Posterior vena cava (tissue), 2 donors: Measurements from ENCODE around the gene TRAPPC2. TPM values are rescaled to one million over a fixed set of nuclear protein-coding genes. Genes with fewer than 3 reads are reported as not detected.

Experiments
- DNase-seq: peaks from one replicate; pipeline ENCODE4 v3.0.0-alpha.2; 2020; ENCODE audit warnings: low spot score
- intact Hi-C, 2 donors: fragments of 100-400 bp; cut with DNase I; formaldehyde crosslinking; loops; one replicate each; pipeline versions ENCODE4 v1.14.1 to v1.14.2; 2022 to 2023
- total RNA-seq, 2 donors: library from RNA; stranded (reverse); fragmentation: NEBNext Ultra II Directional; extraction: Animal tissue kit (Norgen Biotek cat#: 25700); gene quantifications; one replicate each; pipeline ENCODE4 v1.2.1, GENCODE V29; 2021
- donor health status: DM: yes; HTN: yes; CAD: no.
- donor health status: DM: yes; HTN: yes; CAD: no.

The TRAPPC2 gene
- total RNA-seq, 2 donors from 2014 or later: 15.0 to 15.8 TPM

DNA sequence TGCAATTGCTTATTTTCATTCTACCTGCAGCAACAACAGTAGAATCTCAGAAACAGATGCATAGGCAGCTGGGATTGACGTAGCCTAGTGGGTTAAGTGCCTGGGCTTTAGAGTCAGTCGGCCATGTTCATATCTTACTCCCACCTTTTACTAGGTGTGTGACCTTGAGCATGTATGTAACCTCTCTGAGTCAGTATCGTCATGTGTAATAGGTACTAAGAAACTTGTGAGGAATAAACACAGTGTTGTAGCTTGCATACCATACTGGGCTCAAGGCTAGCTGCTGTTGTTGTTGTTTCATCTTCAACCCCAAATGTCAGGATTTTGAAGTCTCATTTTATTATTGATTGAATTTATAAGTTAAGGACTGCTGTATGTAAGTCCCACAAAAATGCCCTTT is 31.3 kb downstream of the TRAPPC2 start:
- no peak for DNase-seq
- intact Hi-C loops: no loop called here

DNA sequence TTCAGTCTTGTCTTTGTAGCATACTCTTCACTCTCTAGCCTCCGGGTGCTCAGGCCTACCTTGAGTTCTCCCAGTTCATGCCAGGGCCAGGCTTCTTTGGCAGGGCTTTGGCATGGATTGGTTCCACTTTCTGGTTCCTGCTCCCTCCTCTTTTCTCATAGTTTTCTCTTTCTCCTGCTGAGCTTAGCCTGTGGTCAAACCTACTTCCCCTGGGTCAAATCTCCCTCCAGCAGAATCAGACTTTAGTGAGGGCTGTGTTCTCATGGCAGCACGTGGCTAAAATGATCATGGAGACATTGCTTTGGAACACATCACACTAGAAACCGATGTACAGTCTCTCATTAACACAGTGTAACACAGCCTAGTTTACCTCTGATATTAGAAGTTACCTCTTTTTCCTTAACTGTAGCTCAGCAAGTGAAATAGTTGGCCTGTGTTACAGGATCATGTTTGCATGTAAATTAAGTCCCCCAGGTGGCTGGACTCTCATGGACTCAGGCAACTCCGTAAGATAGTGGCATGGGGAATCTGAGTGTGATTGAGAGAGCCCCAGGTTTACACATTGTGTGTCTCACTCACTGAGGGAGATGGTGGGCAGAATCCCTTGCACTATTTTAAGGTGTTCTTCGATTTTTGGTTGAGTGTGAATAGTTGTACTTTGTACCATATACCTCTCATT is 32.2 kb downstream of the TRAPPC2 start:
- intact Hi-C loops: no loop called here
- no peak for DNase-seq

DNA sequence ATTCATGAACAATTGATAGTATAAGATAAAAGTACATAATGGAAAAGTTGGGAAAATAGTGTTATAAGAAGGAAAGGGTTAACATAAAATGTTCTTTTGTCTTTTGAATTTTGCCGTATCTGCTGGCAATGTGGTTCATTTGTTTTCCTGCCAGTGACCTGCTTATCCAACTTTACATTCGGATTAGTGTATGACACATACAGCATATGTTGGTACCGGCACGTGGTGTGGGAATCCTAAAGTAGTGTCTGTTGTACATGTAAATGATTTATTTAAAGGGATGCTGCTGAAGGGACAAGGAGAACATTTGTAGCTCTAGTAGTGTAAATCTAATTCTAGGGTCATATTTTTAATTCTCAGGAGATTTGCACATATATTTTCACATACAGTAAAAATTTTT is 34.0 kb downstream of the TRAPPC2 start:
- intact Hi-C loops: no loop called here
- DNase-seq: no peak

DNA sequence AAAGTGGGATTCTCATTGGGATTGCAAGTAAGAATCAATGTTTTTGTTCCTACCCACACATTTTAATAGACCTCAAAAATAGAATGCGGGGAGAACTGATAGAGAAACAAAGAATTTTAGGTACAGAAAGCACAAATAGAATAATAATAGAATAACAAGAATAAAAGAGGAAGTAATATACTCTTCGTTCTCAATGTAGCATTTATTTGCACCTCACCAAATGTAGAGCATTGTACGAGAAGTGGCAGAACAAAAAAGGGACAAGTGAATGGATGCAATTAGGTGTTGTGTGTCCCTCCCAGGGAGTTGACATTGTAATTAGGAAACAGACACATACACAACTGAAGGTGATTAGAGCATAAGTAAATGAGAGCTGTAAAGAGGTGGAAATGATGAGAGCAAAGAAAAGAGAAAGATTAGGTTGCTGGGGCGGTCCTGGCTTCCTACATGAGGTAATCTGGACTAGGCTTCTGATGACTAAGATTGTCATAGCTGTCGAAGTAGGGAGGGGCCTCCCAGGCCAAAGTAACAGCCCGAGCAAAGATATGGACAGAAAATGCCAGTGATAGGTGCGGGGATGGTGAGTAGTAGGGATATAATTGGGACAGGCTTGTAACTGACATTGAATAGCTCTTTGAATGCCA is 35.1 kb downstream of the TRAPPC2 start:
- intact Hi-C loops: no loop called here
- DNase-seq: no peak

DNA sequence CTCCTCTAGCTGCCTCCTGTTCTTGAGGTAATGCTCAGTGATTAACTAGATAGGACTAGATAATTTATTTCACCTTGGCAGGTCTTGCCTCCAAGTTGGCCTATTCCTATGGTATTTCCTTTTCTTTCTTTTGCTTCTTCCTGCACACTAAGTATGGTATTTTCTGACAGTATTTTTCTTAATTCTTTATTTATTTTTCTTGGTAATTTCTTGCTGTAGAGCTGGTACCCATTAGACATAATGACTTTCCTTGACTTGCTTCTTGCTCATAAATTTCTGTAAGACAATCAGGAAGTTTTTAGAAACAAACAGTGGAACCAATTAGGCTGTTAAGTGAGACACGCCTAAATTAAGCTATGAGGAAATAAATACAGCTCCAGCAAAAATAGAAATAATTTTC is 36.0 kb downstream of the TRAPPC2 start:
- intact Hi-C loops: no loop called here
- DNase-seq: no peak

DNA sequence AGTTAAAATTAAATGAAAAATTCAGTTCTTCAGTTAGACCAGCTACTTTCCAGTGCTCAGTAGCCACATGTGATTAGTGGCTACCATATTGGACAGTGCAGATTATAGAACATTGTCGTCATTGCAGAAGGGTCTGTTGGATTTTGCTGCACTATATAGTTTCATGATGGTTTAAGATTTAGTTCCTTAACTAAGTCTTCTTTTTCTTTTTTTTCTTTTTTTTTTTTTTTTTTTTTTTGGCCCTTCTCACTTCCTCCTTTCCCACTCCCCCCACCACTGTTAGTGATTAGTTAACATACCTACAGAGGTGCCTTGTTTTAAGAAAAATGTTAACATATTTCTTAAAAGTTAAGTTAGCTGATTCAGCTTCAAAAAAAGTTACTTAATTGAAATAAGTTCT is 36.4 kb downstream of the TRAPPC2 start:
- no peak for DNase-seq
- intact Hi-C loops: no loop called here

DNA sequence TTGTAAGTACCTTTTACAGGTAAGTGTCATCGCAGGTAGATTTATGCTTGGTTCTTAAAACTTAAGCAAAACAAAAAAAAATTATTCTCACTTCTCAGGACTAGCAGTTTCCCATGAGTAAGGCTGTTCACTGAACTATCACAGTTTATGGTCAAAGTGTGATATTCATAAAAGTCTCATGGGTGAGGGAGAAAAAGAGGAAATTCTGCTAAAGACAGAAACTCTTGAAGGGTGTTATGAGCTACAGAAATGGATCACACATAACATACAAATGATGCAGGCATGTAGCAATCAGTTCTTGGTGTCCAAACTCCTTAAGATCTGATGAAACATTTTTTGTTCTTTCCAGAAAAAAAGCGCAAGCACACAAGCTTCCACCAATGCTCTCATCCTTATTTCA is 37.0 kb downstream of the TRAPPC2 start:
- intact Hi-C loops: no loop called here
- no peak for DNase-seq

DNA sequence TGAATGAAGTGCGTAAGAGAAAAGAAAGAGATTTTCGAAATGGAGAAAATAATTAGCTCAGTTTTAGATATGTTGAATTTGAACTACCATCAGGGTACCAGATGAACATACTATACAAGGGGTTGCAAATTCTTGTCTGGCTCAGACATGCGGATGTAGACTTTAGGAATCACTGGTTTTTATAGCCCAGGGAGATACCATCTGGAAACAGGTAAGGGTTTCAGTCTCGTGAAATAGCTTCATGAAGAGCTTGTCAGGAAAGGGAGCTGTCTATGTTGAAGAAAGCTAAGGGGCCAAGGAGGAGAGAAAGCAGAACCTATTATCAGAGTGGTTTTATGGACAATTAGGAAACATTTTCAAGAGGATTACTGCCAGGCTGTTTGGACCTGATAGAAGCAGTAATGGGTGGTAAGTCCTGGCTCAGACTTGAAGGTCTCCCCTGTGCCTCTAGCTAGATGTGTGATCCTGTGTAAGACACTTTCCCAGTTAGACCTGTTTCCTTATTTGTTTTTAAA is 38.8 kb downstream of the TRAPPC2 start:
- intact Hi-C loops: no loop called here
- DNase-seq: no peak

DNA sequence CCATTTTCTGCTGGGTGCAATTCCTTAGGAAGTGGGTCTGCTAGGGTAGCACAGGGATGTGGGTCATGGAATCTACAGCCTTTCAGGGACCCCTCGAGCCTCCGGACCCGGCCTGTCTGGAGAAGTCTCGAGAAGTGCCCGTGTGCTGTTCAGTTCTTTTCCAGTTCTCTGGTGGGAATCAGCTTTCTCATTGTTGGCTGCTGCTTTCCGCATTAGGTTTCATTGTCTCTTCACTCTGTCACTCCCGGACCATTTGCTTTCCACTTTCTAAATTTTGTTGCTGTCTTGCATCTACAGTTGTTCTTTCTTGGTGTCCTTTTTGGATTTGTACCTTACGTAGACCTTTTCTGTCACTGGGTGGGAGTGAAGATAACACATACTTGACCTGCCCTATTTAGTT is 39.4 kb downstream of the TRAPPC2 start:
- intact Hi-C loops: no loop called here
- no peak for DNase-seq

DNA sequence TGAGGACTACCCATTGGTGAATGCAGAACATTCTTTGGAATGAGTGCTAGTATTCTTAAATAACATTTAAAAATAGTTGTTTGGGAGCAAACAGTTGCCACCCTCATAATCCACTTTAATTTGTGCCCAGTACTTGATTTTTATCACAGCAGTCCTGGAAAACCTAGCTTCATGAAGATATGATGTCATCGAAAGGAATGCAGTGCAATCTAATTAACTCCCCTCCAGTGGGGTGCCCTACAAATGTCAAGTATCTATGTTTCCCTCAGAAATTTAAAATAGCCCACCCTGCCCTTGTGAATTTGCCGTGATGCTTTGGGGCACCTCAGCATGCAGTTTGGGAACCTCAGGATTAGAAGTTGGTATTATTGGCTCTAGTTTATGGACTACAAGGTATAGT is 40.1 kb downstream of the TRAPPC2 start:
- no peak for DNase-seq
- intact Hi-C loops: no loop called here

DNA sequence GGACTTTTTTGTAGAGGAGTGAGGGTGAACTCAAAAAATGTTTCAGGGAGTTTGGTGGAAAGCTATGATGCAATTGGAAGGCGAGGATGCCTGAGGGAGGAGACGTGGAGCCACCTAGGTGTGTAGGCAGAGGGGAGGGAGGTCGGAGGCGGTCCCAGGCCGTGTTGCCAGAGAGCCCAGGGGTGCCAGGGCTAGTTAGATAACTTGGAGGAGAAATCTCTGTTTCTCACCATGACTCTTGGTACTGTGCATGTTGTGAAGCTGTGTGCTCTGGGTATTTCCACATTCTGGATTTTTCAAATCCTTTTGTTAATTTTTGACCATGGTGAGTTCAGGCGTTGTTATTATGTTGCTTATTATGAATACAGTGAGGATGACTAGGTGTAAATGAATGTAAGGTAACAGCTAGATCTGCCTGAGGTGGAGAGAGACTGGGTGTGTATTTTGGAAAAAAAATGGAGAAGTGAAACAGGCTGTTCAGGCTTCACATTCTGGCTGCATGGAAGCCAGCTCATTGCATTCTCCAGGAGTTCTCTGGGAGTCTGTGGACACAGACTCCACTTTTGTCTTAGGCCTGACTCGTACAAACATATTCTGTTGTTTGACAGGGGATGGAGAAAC is 41.0 kb downstream of the TRAPPC2 start:
- intact Hi-C loops: no loop called here

DNA sequence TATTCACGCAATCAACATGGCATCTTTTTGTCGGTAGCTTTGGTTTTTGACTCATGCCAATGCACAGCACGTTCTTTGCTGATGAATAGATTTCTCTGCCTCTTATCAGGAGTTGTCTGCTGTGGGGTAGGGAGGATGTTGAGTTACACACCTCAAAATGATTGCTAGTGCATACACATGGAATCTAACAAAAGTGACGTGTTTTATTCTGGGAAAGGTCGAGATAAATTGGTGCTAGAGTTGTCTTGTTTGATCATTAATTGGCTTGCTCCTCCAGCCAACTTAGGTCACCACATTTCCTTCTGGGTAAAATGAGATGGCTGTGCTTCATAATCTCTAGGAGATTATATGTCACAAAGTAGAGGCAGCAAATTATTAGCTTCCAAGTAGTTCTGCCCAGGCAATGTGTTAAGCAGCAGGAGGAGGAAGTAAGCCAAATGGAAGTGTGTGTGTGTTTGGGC is 41.6 kb downstream of the TRAPPC2 start:
- intact Hi-C loops: no loop called here

More for the DNA sequence above, 41.0 kb downstream of the TRAPPC2 start:
- DNase-seq: no peak

DNA sequence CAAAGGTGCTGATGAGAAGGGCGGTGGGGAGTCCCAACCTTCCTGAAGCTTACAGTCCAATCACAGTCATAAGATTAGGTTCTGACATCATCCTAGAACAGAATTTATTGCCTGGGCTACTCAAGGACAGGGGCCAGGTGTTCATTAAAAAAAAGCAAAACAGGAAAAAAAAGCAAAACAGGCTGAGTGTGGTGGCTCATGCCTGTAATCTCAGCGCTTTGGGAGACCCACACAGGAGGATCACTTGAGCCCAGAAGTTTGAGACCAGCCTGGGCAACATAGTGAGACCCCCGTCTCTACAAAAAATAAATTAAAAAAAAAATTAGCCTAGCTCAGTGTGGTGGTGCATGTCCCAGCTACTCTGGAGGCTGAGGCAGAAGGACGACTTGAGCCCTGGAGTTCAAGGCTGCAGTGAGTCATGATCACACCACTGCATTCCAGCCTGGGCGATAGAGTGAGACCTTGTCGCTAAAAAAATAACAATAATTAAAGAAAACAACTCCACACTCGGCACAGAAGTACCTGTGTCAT is 42.5 kb downstream of the TRAPPC2 start:
- DNase-seq: no peak
- intact Hi-C loops: no loop called here

More for the DNA sequence above, 41.6 kb downstream of the TRAPPC2 start:
- no peak for DNase-seq

DNA sequence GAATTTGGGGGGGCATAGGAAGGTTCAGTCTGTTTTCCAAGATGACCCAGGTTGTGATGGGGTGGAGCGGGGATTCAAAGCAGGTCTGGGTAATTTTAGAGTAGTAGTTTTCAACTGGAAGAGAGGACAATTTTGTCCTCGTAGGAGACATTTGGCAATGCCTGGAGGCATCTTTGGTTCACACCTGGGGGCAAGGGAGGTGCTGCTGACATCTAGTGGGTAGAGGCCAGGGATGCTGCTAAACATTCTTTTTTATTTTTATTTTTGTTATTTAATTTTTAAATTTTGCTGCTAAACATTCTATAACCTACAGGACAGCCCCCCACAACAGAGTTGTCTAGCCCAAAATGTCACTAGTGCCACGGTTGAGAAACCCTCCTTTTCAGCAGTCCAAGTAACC is 43.6 kb downstream of the TRAPPC2 start:
- no peak for DNase-seq
- intact Hi-C loops: no loop called here

DNA sequence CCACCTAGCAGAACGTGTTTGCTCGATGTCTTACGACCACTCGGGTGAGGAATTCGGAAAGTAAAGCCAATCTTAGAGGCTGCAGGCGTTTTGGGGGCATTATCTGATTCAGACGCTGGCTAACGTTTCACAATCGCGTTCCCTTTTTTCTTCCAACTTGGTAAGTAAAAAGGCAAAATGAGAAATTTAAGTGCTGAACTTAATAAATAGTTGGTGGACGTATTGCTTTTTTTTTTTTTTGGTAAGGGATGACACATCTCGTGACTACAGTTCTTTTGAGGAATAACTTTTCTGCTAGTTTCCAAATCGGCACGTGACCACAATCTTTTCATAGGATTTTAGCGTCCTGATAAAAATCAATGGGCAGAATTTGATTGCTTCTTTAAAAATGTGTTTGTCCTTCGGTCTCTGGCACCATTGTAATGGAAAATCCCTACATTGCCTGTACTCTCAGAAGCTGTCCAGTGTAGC is 44.6 kb downstream of the TRAPPC2 start:
- DNase-seq: no peak

DNA sequence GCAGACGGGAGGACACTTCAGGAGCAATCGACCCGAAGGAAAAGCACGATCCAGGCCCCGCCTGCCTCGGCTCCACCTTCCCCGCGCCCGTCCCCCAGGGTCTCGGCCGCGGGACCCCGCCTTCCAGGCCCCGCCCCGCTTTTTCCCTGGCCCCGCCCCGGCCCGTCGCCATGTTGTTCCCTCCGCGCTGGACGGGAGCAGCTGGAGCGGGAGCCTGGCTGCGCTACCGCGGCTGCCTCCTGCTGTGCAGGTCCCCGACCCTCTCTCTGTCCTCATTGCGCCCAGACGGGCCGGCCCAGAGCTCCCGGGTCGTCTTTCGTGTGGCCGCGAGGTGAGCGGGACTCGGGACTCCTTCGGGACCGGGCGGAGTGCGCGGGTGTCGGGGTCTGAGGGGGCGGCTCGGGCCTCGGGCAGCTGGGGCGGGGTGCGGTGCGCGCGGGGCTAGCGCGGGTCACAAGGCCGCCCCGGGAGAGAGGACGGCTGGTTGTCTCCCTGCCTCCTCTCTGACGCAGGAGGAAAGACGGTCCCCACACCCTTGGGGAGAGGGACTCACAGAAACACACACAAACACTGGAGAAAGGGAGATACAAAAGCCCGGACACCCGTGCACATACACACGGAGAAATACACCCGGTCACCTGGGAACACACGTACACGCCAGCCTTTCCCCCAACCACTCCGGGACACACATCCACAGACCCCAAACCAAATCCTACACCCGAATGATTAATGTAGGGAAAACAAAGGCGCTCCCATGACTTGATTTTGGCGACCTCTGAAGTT is 45.3 kb downstream of the TRAPPC2 start, which contains the start of gene RAB9A:
Gene RAB9A (plus strand): TSS at position 171 of the 783 bp plus-strand sequence. CDS start 19,619 bp downstream, outside the sequence.
- intact Hi-C loops: no loop called here

More for the DNA sequence above, 44.6 kb downstream of the TRAPPC2 start:
- intact Hi-C loops: no loop called here

DNA sequence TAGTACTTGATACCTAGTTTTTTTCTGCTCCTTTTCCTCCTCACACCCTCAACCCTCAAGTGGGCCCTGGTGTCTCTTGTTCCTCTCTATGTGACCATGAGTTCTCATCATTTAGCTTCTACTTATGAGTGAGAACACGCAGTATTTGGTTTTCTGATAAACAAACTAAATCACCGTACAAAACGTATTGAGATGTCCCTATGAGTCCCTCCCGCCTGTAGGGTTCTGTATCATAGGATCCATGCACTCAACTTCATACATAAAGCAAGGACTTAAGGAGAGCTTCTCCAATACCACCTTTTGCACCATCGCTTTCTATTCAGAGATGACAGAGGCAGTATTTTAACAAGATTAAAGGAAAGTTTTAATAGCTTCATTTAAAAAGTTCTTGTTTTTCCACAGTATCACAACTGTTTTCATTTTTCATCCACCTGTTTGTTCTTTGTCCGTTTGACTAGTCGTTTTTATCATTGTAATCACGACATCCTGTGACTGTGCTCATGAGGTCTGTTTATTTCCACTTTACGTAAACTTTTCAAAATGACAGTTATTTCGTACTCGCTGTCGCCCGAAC is 45.9 kb downstream of the TRAPPC2 start:
- intact Hi-C loops: no loop called here
- DNase-seq: no peak

More for the DNA sequence above, 45.3 kb downstream of the TRAPPC2 start, which contains the start of gene RAB9A:
- DNase-seq: peak; percentile 94

DNA sequence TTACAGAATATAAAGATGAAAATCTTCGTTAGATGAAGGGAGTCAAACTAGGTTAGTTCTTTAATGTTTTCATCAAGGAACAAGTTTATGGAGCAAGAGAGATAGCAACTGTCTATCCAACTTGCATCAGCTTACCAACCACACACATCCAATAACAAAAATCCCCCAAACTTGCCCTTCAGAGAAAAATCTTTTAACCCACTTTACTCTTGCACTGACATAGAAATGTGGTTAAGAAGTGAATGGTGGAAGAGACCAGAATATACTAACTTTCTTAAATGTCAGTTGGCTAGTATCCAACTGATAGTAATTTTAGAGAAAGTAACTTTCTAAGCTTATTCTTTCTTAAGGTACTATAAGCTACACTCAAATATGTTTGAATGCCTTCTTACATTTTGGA is 47.2 kb downstream of the TRAPPC2 start:
- DNase-seq: no peak
- intact Hi-C loops: no loop called here
